Measurements from ENCODE around the gene CPLX4. TPM values are rescaled to one million over a fixed set of nuclear protein-coding genes. Genes with fewer than 3 reads are reported as not detected.

CPLX4 gene
- not detected in 2 replicates for total RNA-seq

GRCh38 chr18:59318460-59319050 lies at the start of gene CPLX4:
TSS of gene CPLX4 (minus strand) at chr18:59318649. CDS start at chr18:59318462, 187 bp downstream.

GRCh38 chr18:59358712-59359575 lies 40.5 kb upstream of the CPLX4 start, which contains the start of gene LMAN1:
TSS of gene LMAN1 (minus strand) at chr18:59359265. CDS start at chr18:59359244, 21 bp downstream.

GRCh38 chr18:59272891-59273758 lies 45.3 kb downstream of the CPLX4 start, which contains the start of gene RAX:
TSS of gene RAX (minus strand) at chr18:59273454. CDS start at chr18:59273206, 248 bp downstream.

Other genes starting within 250 kb of the CPLX4 start
- 15.9 and 21.6 TPM in 2 replicates for gene SEC11C, start 178.8 kb downstream of the CPLX4 start, total RNA-seq
- gene GRP, start 98.5 kb downstream of the CPLX4 start, total RNA-seq = not detected in 2 replicates
- gene RAX, start 45.2 kb downstream of the CPLX4 start, total RNA-seq = not detected in 2 replicates
- gene LMAN1, start 40.6 kb upstream of the CPLX4 start, total RNA-seq = 236 and 279 TPM in 2 replicates

All from smooth muscle cell of bladder (primary cell).